Endodermal cell (in vitro differentiated cells): Measurements from ENCODE around the gene UBASH3B. TPM values are rescaled to one million over a fixed set of nuclear protein-coding genes. Genes with fewer than 3 reads are reported as not detected.

Source experiments
- DNase-seq: peaks from one replicate; pipeline ENCODE4 v3.0.0-alpha.2; 2017
- H3K27ac ChIP-seq: 2 replicates; pipeline ENCODE4 v1.5.1; 2013; ENCODE audit warnings: mild to moderate bottlenecking, low read depth, low read length, moderate library complexity
- H3K27me3 ChIP-seq: 2 replicates; pipeline ENCODE4 v1.6.1; 2013; ENCODE audit warnings: mild to moderate bottlenecking, low read length, moderate library complexity; ENCODE audit not compliant: insufficient read depth, control insufficient read depth, poor library complexity, severe bottlenecking
- H3K36me3 ChIP-seq: 2 replicates; pipeline ENCODE4 v1.7.0; 2013; ENCODE audit warnings: mild to moderate bottlenecking, low read length, moderate library complexity; ENCODE audit not compliant: control insufficient read depth, insufficient read depth
- H3K4me1 ChIP-seq: one replicate; pipeline ENCODE4 v1.7.0; 2013; ENCODE audit warnings: low read length; ENCODE audit not compliant: control insufficient read depth, insufficient read depth
- H3K4me3 ChIP-seq: 2 replicates; pipeline ENCODE4 v1.5.1; 2013; ENCODE audit warnings: mild to moderate bottlenecking, low read length, moderate library complexity
- H3K9ac ChIP-seq: 2 replicates; pipeline ENCODE4 v1.6.1; 2013; ENCODE audit warnings: mild to moderate bottlenecking, low read length, moderate library complexity; ENCODE audit not compliant: poor library complexity, severe bottlenecking; ENCODE audit errors: extremely low read depth
- H3K9me3 ChIP-seq: 2 replicates; pipeline ENCODE4 v1.6.1; 2013; ENCODE audit warnings: mild to moderate bottlenecking, low read length, moderate library complexity; ENCODE audit not compliant: control insufficient read depth
- H3K27ac Mint-ChIP-seq: 2 replicates; pipeline ENCODE4 v1.8.0; 2020; ENCODE audit warnings: mixed read lengths
- H3K27me3 Mint-ChIP-seq: 2 replicates; pipeline ENCODE4 v1.8.0; 2021; ENCODE audit warnings: mild to moderate bottlenecking, mixed read lengths; ENCODE audit not compliant: insufficient read depth
- H3K36me3 Mint-ChIP-seq: 2 replicates; pipeline ENCODE4 v1.8.0; 2020; ENCODE audit warnings: low read depth, mixed read lengths
- H3K4me1 Mint-ChIP-seq: 2 replicates; pipeline ENCODE4 v1.8.0; 2020; ENCODE audit warnings: mixed read lengths
- H3K4me3 Mint-ChIP-seq: 2 replicates; pipeline ENCODE4 v1.8.0; 2020; ENCODE audit warnings: mild to moderate bottlenecking, moderate library complexity, mixed read lengths
- H3K9me3 Mint-ChIP-seq: 2 replicates; pipeline ENCODE4 v1.8.0; 2020; ENCODE audit warnings: mild to moderate bottlenecking, mixed read lengths
- CTCF ChIP-seq: fragments of 200-600 bp; sonication (generic); conservative IDR thresholded peaks from 2 replicates; pipeline ENCODE4 v1.5.0; 2021; ENCODE audit warnings: antibody characterized with exemption, mild to moderate bottlenecking
- WGBS, 2 experiments: methylation state at CpG; one replicate each; pipeline versions ENCODE4 v1.1.5 to v1.1.7; 2013; ENCODE audit warnings: missing lambda C conversion rate in 2 of 2, mixed read lengths in 1 of 2; ENCODE audit not compliant: insufficient coverage in 1 of 2, insufficient read length in 1 of 2; 5-methylcytosine and 5-hydroxymethylcytosine counted together
- total RNA-seq, 2 donors: library from RNA; stranded (reverse); fragmentation: NEBNext Ultra II Directional in 1 of 2; extraction: Animal tissue kit (Norgen Biotek cat#: 25700) in 1 of 2; gene quantifications; 2 replicates in 1 of 2; 3 replicates in 1 of 2; pipeline ENCODE4 v1.2.1, GENCODE V29; 2021

The UBASH3B gene
- total RNA-seq, 2 donors from 2014 or later, result 6.0 to 9.0 TPM

- Histone ChIP-seq H3K9me3 (no peaks in the 10 kb centered on the region), H3K4me1 (no peaks in the 10 kb centered on the region), H3K36me3 (no peaks in the 10 kb centered on the region), H3K27ac (no peak overlapping the region), H3K9ac (no peak overlapping the region), H3K27me3 (no peaks in the 10 kb centered on the region), H3K4me3 (no peak overlapping the region)
- no peak overlapping the region for H3K4me3 Mint-ChIP-seq
- TF ChIP-seq CTCF, result peak; percentile 79
- no peak overlapping the region for H3K27ac Mint-ChIP-seq
- H3K36me3 Mint-ChIP-seq, result no peaks in the 10 kb centered on the region
- peak; percentile 75 for DNase-seq
- peaks cover 2% of the 10 kb centered on the region for H3K27me3 Mint-ChIP-seq
- H3K9me3 Mint-ChIP-seq, result no peaks in the 10 kb centered on the region
- H3K4me1 Mint-ChIP-seq, result peaks cover 4% of the 10 kb centered on the region
- WGBS, 2 experiments, result 66 to 71% methylated on average over 2 to 7 of the region's 8 CpGs
Observed at GRCh38 chr11:122633219-122633829, 22.2 kb upstream of the UBASH3B start.

DNA sequence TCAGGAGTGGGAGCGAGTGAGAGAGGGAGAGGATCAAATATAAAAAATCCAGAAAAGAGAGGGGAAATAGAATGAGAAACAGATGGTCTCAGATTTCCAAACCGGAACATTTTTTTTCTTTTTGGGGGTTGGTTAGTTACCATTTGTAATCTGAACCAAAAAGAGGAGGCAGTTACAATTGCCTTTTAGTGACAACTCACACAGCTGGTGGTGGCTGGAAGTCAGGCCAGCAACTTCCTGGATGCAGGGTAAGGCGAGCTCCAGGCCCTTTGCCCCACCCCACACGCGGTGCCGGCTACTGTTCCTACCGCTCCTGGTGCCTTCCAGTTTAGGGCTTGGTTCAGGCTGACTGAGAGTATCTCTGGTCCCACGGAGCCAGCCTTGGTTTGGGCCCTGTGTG lies 21.0 kb upstream of the UBASH3B start:
- no peak overlapping the region for H3K27ac Mint-ChIP-seq
- Histone ChIP-seq H3K9me3 (no peaks in the 10 kb centered on the region), H3K27me3 (no peaks in the 10 kb centered on the region), H3K36me3 (no peaks in the 10 kb centered on the region), H3K27ac (no peak overlapping the region), H3K4me3 (no peak overlapping the region), H3K9ac (no peak overlapping the region), H3K4me1 (no peaks in the 10 kb centered on the region)
- 80 to 88% methylated on average over 2 to 8 of the region's 8 CpGs for WGBS, 2 experiments
- no peaks in the 10 kb centered on the region for H3K36me3 Mint-ChIP-seq
- H3K9me3 Mint-ChIP-seq, result no peaks in the 10 kb centered on the region
- H3K4me3 Mint-ChIP-seq, result no peak overlapping the region
- DNase-seq, result peak; percentile 85
- peaks cover 2% of the 10 kb centered on the region for H3K27me3 Mint-ChIP-seq
- H3K4me1 Mint-ChIP-seq, result no peaks in the 10 kb centered on the region
- TF ChIP-seq CTCF, result no peak

DNA sequence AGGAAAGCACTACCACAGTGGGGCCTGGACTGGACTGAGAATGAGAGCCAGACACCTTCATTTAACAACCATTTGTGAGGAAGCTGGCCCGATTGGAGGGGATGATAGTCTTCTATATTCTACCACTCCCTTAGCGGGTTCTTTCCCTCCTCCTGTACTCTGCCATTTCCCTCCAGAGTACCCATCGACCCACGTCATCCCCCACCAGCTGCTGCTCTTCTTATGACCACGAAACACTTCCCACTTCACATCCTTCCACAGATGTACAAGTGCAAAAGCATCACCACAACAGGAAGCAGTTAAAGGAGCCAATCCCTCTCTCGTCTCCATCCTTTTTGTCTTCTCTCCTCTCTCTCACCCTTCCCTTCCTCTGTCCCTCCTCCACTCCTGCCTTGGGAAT lies 18.0 kb upstream of the UBASH3B start:
- H3K4me1 ChIP-seq, result no peaks in the 10 kb centered on the region
- H3K27me3 Mint-ChIP-seq, result no peaks in the 10 kb centered on the region
- H3K36me3 ChIP-seq, result no peaks in the 10 kb centered on the region
- DNase-seq, result no peak
- H3K9ac ChIP-seq, result no peak overlapping the region
- H3K27me3 ChIP-seq, result no peaks in the 10 kb centered on the region
- no peaks in the 10 kb centered on the region for H3K36me3 Mint-ChIP-seq
- no peak overlapping the region for H3K27ac ChIP-seq
- 84 to 88% methylated on average over 6 of the region's 6 CpGs for WGBS, 2 experiments
- H3K4me3 ChIP-seq, result no peak overlapping the region
- no peak for TF ChIP-seq CTCF
- H3K9me3 ChIP-seq, result no peaks in the 10 kb centered on the region
- no peaks in the 10 kb centered on the region for H3K9me3 Mint-ChIP-seq
- no peak overlapping the region for H3K4me3 Mint-ChIP-seq
- H3K4me1 Mint-ChIP-seq, result no peaks in the 10 kb centered on the region
- H3K27ac Mint-ChIP-seq, result no peak overlapping the region
